ENCODE results near the gene CFAP20DC.

- TF ChIP-seq, protein P1, sequence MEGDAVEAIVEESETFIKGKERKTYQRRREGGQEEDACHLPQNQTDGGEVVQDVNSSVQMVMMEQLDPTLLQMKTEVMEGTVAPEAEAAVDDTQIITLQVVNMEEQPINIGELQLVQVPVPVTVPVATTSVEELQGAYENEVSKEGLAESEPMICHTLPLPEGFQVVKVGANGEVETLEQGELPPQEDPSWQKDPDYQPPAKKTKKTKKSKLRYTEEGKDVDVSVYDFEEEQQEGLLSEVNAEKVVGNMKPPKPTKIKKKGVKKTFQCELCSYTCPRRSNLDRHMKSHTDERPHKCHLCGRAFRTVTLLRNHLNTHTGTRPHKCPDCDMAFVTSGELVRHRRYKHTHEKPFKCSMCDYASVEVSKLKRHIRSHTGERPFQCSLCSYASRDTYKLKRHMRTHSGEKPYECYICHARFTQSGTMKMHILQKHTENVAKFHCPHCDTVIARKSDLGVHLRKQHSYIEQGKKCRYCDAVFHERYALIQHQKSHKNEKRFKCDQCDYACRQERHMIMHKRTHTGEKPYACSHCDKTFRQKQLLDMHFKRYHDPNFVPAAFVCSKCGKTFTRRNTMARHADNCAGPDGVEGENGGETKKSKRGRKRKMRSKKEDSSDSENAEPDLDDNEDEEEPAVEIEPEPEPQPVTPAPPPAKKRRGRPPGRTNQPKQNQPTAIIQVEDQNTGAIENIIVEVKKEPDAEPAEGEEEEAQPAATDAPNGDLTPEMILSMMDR (IDR thresholded peaks at IDR 0.05; ENCODE audit: low read depth, low read length): no peak
- no peak for TF ChIP-seq POLR2A (IDR thresholded peaks at IDR 0.05; ENCODE audit: extremely low read depth, insufficient read length)
These were observed 264.9 kb downstream of the CFAP20DC start for GRCh38 chr3:58784888-58785287.
